Raji (cell line): ENCODE measurements around the gene AASDH.

ENCODE experiments used
- POLR2A ChIP-seq: IDR thresholded peaks from 2 replicates; pipeline ENCODE4 v1.6.1; 2011; ENCODE audit warnings: low read depth, low read length, control low read depth; ENCODE audit not compliant: insufficient read depth

The AASDH gene

DNA sequence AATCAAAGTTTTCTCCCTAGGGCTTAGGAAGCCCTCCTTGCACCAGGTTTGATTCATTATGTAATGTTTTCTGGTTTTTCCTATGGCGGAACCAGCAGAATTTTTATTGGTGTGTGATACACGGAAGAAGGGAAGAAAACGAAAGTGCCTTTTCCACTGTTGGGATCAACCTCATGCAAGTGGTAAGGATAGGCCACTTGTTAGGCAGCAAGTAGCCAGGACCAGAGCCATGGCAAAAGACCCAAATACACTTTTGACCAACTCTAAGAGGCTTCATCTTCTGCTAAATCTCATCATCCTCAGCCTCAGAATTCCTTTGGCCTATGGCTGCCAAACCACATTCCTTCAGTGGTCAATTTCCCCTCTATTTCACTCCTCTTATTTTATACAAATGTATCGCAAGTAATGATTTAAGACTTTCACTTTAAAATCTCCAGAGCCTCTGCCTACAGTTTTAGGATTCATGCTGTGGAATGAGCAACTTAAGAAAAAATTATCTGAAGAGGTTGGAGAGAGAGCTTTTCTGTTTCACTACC, 26.9 kb upstream of the AASDH start:
- TF ChIP-seq POLR2A, result no peak

GRCh38 chr4:56410247-56411062, 23.2 kb upstream of the AASDH start:
- no peak for TF ChIP-seq POLR2A

- no peak for TF ChIP-seq POLR2A
Observed at GRCh38 chr4:56409511-56410090, 22.3 kb upstream of the AASDH start.

DNA sequence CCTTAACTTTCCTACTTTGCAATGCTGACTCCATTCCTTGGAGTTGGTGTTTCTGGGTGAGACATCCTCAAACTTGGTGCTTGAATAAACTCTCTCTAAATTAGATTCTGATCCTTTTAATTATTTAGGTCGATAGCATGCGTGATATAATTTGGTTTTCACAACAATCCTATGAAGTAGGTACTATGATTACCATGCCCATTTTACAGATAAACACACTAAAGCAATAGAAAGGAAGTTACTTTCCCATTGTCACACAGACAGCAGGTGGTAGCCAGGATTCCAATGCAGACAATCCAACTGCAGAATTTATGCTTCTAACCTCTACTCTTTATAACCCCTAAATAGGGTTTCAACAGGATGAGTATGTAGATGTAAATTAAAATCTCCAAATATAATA, 21.7 kb upstream of the AASDH start:
- TF ChIP-seq POLR2A, result no peak

DNA sequence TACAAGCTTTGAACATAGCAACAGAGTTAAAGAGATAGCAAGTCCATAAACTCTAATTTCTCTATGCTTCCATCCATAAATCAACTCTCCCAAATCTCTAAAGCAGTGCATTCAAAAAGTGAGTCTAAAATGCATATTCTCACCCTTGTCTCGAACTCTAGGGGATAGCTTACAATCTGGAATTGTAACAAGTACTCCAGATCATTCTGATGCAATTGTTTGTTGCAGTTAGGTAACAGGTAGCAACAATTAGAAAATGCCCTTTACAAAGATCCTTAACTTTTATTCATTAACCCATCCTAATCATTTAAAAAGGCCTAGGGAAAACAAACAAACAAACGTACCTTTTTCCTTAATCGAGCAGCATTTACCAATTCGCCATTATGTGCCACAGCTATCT, 18.9 kb upstream of the AASDH start:
- no peak for TF ChIP-seq POLR2A

DNA sequence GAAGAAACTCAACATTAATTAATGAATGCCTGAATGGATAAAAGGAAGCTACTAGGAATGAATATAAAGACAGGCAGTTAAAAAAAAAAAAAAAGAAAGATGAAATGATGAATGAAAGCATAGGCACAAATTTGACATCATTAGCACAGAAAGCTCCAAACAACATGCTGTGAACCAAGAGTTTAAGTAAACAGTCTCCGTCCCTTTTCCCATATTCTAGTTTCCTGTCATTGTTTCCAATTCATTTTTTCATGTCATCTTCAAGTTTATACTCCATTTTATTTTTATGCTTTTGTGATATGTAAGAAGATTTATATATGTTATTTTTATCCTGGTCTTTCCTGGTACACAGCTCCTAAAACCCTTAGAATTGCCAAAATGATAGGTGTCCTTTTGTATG, 17.7 kb upstream of the AASDH start:
- no peak for TF ChIP-seq POLR2A

GRCh38 chr4:56400560-56400959, 13.3 kb upstream of the AASDH start:
- TF ChIP-seq POLR2A, result no peak

GRCh38 chr4:56391270-56391669, 4.0 kb upstream of the AASDH start:
- TF ChIP-seq POLR2A, result no peak

DNA sequence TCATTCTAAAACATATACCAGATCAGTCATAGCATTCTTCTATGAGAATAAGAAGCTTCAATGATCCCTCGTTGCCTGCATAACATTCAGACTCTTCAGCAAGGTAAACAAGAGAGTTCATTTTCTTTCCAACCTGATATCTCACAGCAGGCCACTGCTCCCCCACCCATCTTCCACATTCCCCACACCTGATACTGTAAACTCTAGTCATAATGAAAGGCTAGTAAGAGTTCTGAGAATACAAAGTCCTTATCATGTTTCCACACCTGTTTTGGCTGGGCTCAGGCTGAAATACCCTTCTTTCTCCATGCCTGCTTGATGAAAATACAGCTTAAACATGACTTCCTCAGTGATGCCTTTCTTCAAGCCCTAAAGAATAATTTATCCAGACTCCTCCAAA, 2.3 kb upstream of the AASDH start:
- TF ChIP-seq POLR2A, result no peak

GRCh38 chr4:56388306-56388705, 1.0 kb upstream of the AASDH start:
- TF ChIP-seq POLR2A, result no peak

GRCh38 chr4:56386091-56386490, 1.2 kb downstream of the AASDH start:
- TF ChIP-seq POLR2A, result no peak

GRCh38 chr4:56375458-56375857, 11.8 kb downstream of the AASDH start:
- no peak for TF ChIP-seq POLR2A

GRCh38 chr4:56374956-56375355, 12.3 kb downstream of the AASDH start:
- TF ChIP-seq POLR2A, result no peak

GRCh38 chr4:56372774-56373173, 14.5 kb downstream of the AASDH start:
- TF ChIP-seq POLR2A, result no peak

DNA sequence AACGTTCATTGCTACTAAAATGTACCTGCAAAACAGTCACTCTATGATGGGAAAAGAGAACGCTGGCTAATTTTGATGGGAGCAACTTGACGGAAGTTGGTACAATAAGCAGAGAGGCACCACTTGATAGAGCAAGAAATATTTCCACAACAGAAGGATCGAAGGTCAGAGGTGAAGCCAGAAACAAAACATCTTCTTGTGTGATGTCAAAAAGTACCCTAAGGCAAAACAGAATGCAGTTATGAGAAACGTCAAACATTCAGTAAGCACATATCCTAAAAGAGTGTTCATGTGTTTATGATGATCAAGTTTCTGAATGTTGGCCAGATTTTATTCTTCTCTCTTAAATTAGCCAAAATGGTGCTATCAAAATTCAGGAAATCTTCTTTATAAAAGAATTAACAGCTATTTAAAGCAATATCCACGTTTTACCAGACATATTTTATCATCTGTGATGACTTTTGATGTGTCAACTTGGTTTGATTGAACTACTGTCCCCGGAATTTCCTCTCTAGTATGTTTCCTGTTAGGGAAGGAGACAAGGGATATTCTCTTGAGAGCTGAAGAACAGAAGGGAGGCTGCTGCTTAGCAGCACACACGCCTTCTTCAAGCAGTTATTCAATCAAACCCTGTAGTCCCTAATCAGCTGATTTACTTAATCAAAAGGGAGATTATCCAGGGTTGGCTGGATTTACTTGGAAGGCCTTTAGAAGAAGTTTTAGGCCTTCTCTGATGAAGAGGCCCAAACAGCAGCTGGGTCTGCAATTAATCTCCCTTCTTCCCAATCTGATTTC, 15.7 kb downstream of the AASDH start:
- TF ChIP-seq POLR2A, result no peak

DNA sequence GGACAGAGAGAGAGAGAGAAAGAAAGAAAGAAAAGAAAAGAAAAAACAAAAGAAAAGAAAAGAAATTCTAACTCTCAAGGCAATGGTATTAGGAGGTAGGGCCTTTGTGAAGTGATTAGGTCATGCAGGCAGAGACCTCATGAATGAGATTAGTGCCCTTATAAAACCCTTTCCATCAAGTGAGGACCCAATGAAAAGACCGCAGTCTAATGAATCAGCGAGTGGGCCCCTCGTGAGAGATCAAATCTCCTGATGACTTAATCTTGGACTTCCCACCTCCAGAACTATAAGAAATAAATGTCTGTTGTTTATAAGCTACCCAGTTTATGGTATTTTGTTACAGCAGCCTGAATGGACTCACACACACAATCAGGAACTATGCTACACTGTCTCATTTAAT, 16.9 kb downstream of the AASDH start:
- TF ChIP-seq POLR2A, result no peak

- TF ChIP-seq POLR2A, result no peak
Observed at GRCh38 chr4:56360071-56360470, 27.2 kb downstream of the AASDH start.

GRCh38 chr4:56356650-56357049, 30.6 kb downstream of the AASDH start:
- no peak for TF ChIP-seq POLR2A
